Inferior parietal cortex (tissue), 1 donor: Measurements from ENCODE around the gene DVL3.

Experiments
- DNase-seq: peaks from one replicate; pipeline ENCODE4 v3.0.0-alpha.2; 2016; ENCODE audit errors: extremely low spot score

DVL3 gene

GRCh38 chr3:184176377-184177330 is 21.5 kb downstream of the DVL3 start:
- peak; percentile 41 for DNase-seq

- DNase-seq, result no peak
These were observed 22.2 kb downstream of the DVL3 start for GRCh38 chr3:184177331-184177731.

- DNase-seq, result no peak
These were observed 22.7 kb downstream of the DVL3 start for GRCh38 chr3:184177767-184178306.

- DNase-seq, result no peak
These were observed 23.5 kb downstream of the DVL3 start for GRCh38 chr3:184178521-184179138.

- DNase-seq, result no peak
These were observed 25.0 kb downstream of the DVL3 start for GRCh38 chr3:184180165-184180564.

- DNase-seq, result no peak
These were observed 26.4 kb downstream of the DVL3 start for GRCh38 chr3:184181596-184181995.

GRCh38 chr3:184183679-184184078 is 28.5 kb downstream of the DVL3 start:
- no peak for DNase-seq

- DNase-seq, result no peak
These were observed 29.5 kb downstream of the DVL3 start for GRCh38 chr3:184184546-184185230.

- peak; percentile 99 for DNase-seq
These were observed 30.4 kb downstream of the DVL3 start for GRCh38 chr3:184185461-184186183.

GRCh38 chr3:184186184-184186901 is 31.2 kb downstream of the DVL3 start, which contains the start of gene ABCF3:
Gene ABCF3, plus strand, starts transcription at chr3:184186199. Its CDS starts 9 bp downstream, at chr3:184186208.
- DNase-seq, result no peak

GRCh38 chr3:184186902-184187207 is 31.7 kb downstream of the DVL3 start:
- no peak for DNase-seq

GRCh38 chr3:184188080-184188479 is 32.9 kb downstream of the DVL3 start:
- no peak for DNase-seq

- no peak for DNase-seq
These were observed 34.2 kb downstream of the DVL3 start for GRCh38 chr3:184189421-184189820.

- no peak for DNase-seq
These were observed 37.7 kb downstream of the DVL3 start for GRCh38 chr3:184192889-184193288.

GRCh38 chr3:184193991-184194539 is 38.9 kb downstream of the DVL3 start:
- DNase-seq, result no peak

GRCh38 chr3:184196536-184196935 is 41.4 kb downstream of the DVL3 start:
- no peak for DNase-seq

GRCh38 chr3:184198509-184198908 is 43.3 kb downstream of the DVL3 start:
- no peak for DNase-seq

- no peak for DNase-seq
These were observed 45.6 kb downstream of the DVL3 start for GRCh38 chr3:184200825-184201224.

- no peak for DNase-seq
These were observed 48.3 kb downstream of the DVL3 start for GRCh38 chr3:184203526-184203925.

GRCh38 chr3:184209146-184209923 is 54.2 kb downstream of the DVL3 start:
- DNase-seq, result no peak
